Measurements from ENCODE around the gene CTTNBP2NL. TPM values are rescaled to one million over a fixed set of nuclear protein-coding genes. Genes with fewer than 3 reads are reported as not detected.

Gene CTTNBP2NL
- total RNA-seq, 1 experiment from 2014 or later: 38.8 TPM

DNA sequence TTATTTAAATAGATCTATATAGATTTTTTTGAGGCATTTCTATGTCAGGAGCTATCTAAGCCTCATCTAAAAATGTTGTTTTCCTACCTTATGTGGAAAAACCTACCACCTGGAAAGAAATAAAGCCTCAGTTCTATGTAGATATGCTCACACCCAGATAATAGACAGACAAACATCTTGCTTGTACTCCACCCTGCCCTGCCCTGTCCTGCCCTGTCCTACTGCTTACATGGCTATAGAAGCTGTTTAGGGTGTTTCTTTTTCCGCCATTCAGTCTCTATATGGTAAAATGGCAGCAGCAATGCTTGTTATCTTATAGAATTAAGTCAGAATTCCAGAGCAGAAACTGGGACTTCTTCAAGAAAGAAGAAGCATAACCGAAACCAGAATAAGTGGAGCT is 13.4 kb downstream of the CTTNBP2NL start:
- Histone ChIP-seq H3K4ac (ENCODE audit: low read depth, low read length) (no peak overlapping the region), H4K5ac (ENCODE audit: insufficient read length, low read depth, low read length) (no peak overlapping the region), H4K20me1 (ENCODE audit: control insufficient read depth, insufficient read depth, insufficient read length) (no peaks in the 10 kb centered on the region), H3K9ac (ENCODE audit: extremely low read depth, insufficient read length, low read length) (no peak overlapping the region), H4K8ac (replicated peaks; ENCODE audit: insufficient read length, low read depth, low read length) (no peak overlapping the region), H3K4me1 (ENCODE audit: insufficient read depth, low read length) (no peaks in the 10 kb centered on the region), H2BK20ac (ENCODE audit: low read depth, low read length, poor library complexity, severe bottlenecking) (no peak overlapping the region), H3K79me1 (ENCODE audit: insufficient read depth, low read depth, low read length, poor library complexity, severe bottlenecking) (no peaks in the 10 kb centered on the region), H3K23ac (ENCODE audit: insufficient read length, low read depth, low read length) (no peak overlapping the region), H3K27ac (ENCODE audit: insufficient read length, low read depth, low read length) (no peak overlapping the region), H2BK12ac (ENCODE audit: insufficient read length, low read depth, low read length) (no peak overlapping the region), H3T11ph (ENCODE audit: low read length) (no peak overlapping the region), H3K79me2 (ENCODE audit: insufficient read depth, low read length) (peaks cover 6% of the 10 kb centered on the region; the same call in 1 of the 2 replicates), H2BK15ac (ENCODE audit: low read depth, low read length) (no peak overlapping the region), H3K27me3 (ENCODE audit: insufficient read depth, low read length) (no peaks in the 10 kb centered on the region), H2BK120ac (ENCODE audit: low read depth, low read length, poor library complexity, severe bottlenecking) (no peak overlapping the region), H3K9me3 (ENCODE audit: control insufficient read depth, low read depth, low read length) (no peaks in the 10 kb centered on the region), H3K4me2 (ENCODE audit: insufficient read depth, insufficient read length, low read length) (no peak overlapping the region), H2AFZ (ENCODE audit: low read length) (no peak overlapping the region), H3K14ac (ENCODE audit: insufficient read depth, low read length) (no peak overlapping the region), H3K18ac (ENCODE audit: insufficient read length, low read depth, low read length) (no peak overlapping the region), H3K56ac (ENCODE audit: insufficient read length, low read depth, low read length) (no peak overlapping the region), H2AK5ac (ENCODE audit: insufficient read length, low read length) (no peak overlapping the region), H2BK5ac (ENCODE audit: insufficient read length, low read length) (no peak overlapping the region), H4K91ac (ENCODE audit: insufficient read length, low read depth, low read length) (no peak overlapping the region), H3K23me2 (ENCODE audit: insufficient read length, low read depth, low read length, poor library complexity, severe bottlenecking) (no peaks in the 10 kb centered on the region)
- peak overlapping the region in 1 of 3 experiments; percentile 87; a peak in 2 of 7 replicates for H3K27ac Mint-ChIP-seq
- H3K4me1 Mint-ChIP-seq: peaks cover 8 to 11% of the 10 kb centered on the region in 2 experiments
- H3K9me3 Mint-ChIP-seq: no peaks in the 10 kb centered on the region; a peak in 1 of 5 replicates
- WGBS (ENCODE audit: extremely low coverage, insufficient read length, low lambda C conversion rate): no CpG with 5 or more reads among the region's 2 CpGs
- DNase-seq: no peak
- H3K27me3 Mint-ChIP-seq (ENCODE audit: low read depth): no peaks in the 10 kb centered on the region
- peaks cover 7 to 23% (median 19%) of the 10 kb centered on the region in 3 experiments; a peak in 6 of 7 replicates for H3K36me3 Mint-ChIP-seq (ENCODE audit: insufficient read depth in 1 of 3, low read depth in 3 of 3)
- no peak overlapping the region for H3K4me3 Mint-ChIP-seq
- TF ChIP-seq, protein P1, sequence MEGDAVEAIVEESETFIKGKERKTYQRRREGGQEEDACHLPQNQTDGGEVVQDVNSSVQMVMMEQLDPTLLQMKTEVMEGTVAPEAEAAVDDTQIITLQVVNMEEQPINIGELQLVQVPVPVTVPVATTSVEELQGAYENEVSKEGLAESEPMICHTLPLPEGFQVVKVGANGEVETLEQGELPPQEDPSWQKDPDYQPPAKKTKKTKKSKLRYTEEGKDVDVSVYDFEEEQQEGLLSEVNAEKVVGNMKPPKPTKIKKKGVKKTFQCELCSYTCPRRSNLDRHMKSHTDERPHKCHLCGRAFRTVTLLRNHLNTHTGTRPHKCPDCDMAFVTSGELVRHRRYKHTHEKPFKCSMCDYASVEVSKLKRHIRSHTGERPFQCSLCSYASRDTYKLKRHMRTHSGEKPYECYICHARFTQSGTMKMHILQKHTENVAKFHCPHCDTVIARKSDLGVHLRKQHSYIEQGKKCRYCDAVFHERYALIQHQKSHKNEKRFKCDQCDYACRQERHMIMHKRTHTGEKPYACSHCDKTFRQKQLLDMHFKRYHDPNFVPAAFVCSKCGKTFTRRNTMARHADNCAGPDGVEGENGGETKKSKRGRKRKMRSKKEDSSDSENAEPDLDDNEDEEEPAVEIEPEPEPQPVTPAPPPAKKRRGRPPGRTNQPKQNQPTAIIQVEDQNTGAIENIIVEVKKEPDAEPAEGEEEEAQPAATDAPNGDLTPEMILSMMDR (conservative IDR thresholded peaks at IDR 0.05): no peak
